WERI-Rb-1 (cell line): Measurements from ENCODE around the gene HOXA5.

ENCODE experiments used
- DNase-seq: peaks from one replicate; pipeline ENCODE4 v3.0.0-alpha.2; 2020
- H3K27ac ChIP-seq: fragments of 250-450 bp; sonication (Bioruptor Pico); 2 replicates; pipeline ENCODE4 v1.5.1; 2020; ENCODE audit warnings: mild to moderate bottlenecking, moderate library complexity
- H3K27me3 ChIP-seq: fragments of 250-450 bp; sonication (Bioruptor Pico); 2 replicates; pipeline ENCODE4 v1.5.1; 2021; ENCODE audit warnings: mild to moderate bottlenecking, low read depth, moderate library complexity; ENCODE audit not compliant: insufficient read depth, severe bottlenecking
- H3K36me3 ChIP-seq: fragments of 250-450 bp; sonication (Bioruptor Pico); 2 replicates; pipeline ENCODE4 v1.5.1; 2020; ENCODE audit warnings: mild to moderate bottlenecking, moderate library complexity
- H3K4me3 ChIP-seq: 2 replicates; pipeline ENCODE4 v1.5.1; 2011; ENCODE audit warnings: low read depth, mild to moderate bottlenecking, control low read depth, low read length
- H3K9me3 ChIP-seq: fragments of 250-450 bp; sonication (Bioruptor Pico); 2 replicates; pipeline ENCODE4 v1.5.1; 2021; ENCODE audit warnings: mild to moderate bottlenecking, moderate library complexity; ENCODE audit not compliant: severe bottlenecking
- TF ChIP-seq, protein P1 (sequence below): IDR thresholded peaks from 2 replicates; pipeline ENCODE4 v1.5.1; 2011; ENCODE audit warnings: low read depth, mild to moderate bottlenecking, control low read depth, inconsistent platforms, low read length

The HOXA5 gene

DNA sequence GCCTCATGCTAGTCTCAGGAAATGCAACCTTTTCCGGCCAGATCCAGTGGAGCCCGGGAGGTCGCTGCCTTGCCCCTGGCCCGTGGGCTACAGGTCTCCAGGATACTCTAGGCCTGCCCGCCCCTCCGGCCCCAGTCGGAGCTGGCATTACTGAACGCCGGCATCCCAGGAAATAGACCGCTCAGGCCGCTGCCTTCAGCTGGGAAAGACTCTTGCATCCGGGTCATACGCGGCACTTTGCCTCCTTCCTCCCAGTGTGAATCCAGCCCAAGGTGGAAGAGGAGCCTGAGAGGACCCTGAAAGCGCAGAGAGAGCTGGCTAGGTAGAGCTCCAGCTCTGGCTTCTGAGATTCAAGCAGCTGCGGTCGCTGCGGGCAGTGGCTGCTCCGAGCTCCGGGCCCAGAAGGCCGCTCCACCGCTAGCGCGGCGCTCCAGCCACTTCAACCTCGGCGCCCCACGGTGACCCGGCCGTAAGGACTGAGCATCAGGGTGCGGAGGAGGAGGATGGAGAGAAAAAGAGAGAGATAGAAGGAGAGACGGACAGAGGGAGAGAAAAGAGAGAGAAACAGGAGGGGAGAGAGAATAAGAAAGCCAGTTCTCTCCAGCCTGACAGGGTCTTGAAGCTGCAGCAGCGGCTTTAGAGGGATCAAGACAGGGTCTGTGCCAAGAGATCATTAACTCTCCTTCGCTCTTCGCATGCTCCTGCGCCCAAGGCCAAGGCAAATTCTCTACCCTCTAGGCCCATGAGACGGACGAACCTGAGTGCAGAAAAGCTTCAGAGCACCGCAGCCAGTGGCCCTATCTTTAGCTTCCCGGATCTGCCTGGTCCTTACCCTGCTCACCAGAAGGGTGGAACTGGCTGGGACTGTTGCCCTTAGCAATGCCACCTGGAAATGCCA lies 32.4 kb upstream of the HOXA5 start:
- Histone ChIP-seq H3K4me3 (no peak overlapping the region), H3K9me3 (peaks cover 8% of the 10 kb centered on the region), H3K27ac (no peak overlapping the region), H3K27me3 (peaks cover 70% of the 10 kb centered on the region), H3K36me3 (no peaks in the 10 kb centered on the region)
- DNase-seq, result peak; percentile 4
- TF ChIP-seq, protein P1, sequence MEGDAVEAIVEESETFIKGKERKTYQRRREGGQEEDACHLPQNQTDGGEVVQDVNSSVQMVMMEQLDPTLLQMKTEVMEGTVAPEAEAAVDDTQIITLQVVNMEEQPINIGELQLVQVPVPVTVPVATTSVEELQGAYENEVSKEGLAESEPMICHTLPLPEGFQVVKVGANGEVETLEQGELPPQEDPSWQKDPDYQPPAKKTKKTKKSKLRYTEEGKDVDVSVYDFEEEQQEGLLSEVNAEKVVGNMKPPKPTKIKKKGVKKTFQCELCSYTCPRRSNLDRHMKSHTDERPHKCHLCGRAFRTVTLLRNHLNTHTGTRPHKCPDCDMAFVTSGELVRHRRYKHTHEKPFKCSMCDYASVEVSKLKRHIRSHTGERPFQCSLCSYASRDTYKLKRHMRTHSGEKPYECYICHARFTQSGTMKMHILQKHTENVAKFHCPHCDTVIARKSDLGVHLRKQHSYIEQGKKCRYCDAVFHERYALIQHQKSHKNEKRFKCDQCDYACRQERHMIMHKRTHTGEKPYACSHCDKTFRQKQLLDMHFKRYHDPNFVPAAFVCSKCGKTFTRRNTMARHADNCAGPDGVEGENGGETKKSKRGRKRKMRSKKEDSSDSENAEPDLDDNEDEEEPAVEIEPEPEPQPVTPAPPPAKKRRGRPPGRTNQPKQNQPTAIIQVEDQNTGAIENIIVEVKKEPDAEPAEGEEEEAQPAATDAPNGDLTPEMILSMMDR, result no peak

DNA sequence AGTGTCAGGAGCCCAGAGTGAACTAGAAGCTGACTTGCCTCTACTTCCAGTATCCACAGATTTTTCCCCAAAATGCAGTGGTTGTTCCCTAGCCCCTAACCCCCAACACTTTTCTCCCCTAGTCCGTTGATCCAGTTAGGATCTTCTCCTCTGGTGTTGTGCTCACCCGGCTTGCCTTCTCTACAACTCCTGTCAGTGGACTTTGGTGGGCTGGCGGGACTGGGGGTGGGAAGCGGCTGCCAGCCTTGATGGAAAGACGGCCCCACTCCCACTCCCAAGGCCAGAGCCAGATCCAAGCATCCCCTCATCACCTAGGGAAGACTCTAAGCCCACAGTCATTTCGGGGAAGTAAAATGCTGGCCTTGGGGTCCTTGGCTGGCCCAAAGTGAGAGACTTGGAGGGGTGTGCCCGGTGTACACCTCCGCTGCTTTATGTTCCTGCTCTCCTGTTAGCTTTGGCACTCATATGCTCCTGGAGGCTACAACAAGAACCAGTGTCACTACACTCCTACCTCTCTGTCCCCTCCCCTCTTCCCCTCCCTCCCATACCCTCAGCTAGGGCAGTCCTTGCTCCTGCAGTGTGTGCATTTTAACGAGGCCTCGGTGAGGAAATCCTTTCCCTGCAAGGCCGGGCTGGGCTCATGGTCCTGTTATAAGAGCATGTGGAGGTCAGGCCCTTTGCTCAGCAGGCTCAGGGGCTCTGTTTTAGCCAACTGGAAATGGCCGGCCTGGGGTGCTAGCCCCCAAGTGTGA lies 31.6 kb upstream of the HOXA5 start:
- H3K27me3 ChIP-seq, result peaks cover 67% of the 10 kb centered on the region
- H3K27ac ChIP-seq, result no peak overlapping the region
- peak; percentile 4 for DNase-seq
- TF ChIP-seq, protein P1, result no peak
- no peaks in the 10 kb centered on the region for H3K36me3 ChIP-seq
- H3K9me3 ChIP-seq, result peaks cover 8% of the 10 kb centered on the region
- H3K4me3 ChIP-seq, result no peak overlapping the region

DNA sequence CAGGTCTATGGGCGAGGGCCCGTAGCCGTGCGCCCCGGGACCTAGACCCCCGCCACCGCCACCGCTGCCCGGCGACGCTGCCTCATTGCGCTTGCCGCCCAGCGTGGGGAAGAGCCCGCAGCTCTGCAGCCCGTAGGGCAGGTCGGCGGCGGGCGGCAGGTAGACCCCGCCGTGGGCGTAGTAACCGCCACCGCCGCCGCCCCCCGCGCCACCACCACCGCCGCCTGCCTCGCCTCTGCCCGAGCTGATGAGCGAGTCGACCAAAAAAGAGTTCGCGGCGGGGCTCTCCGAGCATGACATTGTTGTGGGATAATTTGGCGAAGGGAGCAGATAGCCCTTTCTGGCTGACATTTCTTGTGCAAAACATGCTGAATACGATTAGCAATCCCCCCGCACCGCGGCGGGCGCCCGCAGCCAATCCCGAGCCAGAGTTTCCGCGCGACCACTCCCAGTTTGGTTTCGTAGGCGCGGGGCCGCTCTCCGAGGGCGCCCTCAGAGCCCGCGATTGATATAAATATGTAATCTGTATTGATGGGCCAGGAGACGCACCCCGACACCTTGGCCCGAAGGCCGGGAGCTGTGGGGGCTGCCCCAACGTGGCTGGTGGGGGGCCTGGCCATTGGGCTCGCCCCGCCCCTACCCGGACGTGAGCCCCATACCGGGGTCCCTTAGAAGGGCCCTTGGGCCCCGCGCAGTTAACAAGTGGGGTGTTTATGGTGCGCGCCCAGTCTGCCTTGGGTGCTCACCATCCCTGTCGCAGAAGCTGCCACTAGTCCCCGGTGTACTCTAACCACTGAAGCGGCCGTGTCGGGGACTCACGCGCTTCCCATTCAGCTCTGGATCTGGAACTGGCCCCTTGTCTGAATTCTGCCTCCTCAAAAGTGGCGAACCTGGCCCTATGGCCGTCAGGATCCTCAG lies 30.7 kb upstream of the HOXA5 start, which contains the start of gene HOXA10:
Gene HOXA10 (minus strand): TSS at position 365 of the 918 bp plus-strand sequence. CDS start 14 bp downstream, at position 351.
- Histone ChIP-seq H3K36me3 (no peaks in the 10 kb centered on the region), H3K4me3 (peak within 1 kb of the TSS; percentile 53), H3K9me3 (peaks cover 8% of the 10 kb centered on the region), H3K27me3 (peaks cover 62% of the 10 kb centered on the region), H3K27ac (no peak within 1 kb of the TSS)
- peak; percentile 20 for DNase-seq
- TF ChIP-seq, protein P1, result no peak

DNA sequence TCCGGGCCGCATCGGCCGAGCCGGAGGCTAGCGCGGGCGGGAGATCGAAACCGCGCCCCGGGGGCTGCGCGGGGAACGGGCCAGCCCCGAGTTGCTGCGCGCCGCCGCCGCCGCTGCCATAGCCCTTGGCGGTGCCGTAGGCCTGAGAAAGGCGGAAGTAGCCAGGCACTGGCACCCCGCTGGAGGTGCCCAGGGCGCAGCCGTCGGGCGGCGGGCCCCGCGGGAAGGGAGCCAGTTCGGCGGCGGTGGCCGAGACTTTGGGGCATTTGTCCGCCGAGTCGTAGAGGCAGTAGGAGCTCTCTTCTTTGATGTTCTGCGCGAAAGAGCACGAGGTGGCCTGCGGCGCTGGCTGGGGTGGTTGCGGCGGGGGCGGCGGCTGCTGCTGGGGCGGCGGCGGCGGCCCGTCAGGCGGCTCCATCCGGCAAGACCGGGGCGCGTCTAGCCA lies 30.1 kb upstream of the HOXA5 start:
- peak overlapping the region; percentile 53 for H3K4me3 ChIP-seq
- TF ChIP-seq, protein P1, result no peak
- H3K36me3 ChIP-seq, result no peaks in the 10 kb centered on the region
- H3K27ac ChIP-seq, result no peak overlapping the region
- peaks cover 63% of the 10 kb centered on the region for H3K27me3 ChIP-seq
- H3K9me3 ChIP-seq, result peaks cover 8% of the 10 kb centered on the region
- peak; percentile 14 for DNase-seq

DNA sequence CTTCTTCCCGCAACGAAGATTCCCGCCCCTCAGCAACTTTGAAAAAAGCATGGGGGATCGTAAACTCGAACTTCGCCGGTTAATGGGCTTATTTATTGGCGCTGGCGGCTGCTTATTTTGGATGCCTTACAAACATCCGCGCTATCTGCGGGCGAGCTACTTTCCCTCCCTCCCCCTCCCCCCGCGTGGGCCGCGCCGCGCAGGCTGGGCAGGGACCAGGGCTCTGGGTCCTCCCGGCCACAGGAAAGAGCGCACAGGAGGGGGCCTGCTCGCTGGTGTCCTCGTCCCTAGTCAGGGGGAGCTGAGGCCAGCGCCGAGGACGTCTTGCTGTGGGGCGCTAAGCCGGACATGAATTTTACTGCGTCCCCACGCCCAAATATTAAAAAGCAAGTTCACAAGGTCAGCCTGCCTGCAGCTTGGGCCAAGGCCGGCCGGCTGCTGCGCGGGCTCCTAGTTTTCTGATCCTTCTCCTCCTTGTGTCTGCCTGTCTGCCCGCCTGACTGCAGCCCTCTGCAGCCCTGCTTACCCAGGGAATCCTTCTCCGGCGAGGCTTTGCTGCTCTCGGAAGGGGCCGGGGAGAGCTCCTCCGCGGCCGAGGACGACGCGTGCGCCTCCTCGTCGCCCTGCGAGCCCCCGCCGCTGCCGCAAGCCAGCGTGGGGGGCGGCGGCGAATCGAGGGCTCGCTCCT lies 29.5 kb upstream of the HOXA5 start:
- peak overlapping the region; percentile 53 for H3K4me3 ChIP-seq
- no peak overlapping the region for H3K27ac ChIP-seq
- peak; percentile 44 for DNase-seq
- peaks cover 8% of the 10 kb centered on the region for H3K9me3 ChIP-seq
- peaks cover 67% of the 10 kb centered on the region for H3K27me3 ChIP-seq
- no peaks in the 10 kb centered on the region for H3K36me3 ChIP-seq
- TF ChIP-seq, protein P1, result no peak
